Fibroblast of lung (primary cell): ENCODE measurements around the gene SLC4A5.

Experiments used
- EZH2 ChIP-seq: IDR thresholded peaks from 2 replicates; pipeline ENCODE4 v1.5.1; 2012; ENCODE audit warnings: low read length, control low read depth, mild to moderate bottlenecking; ENCODE audit errors: missing control alignments
- TF ChIP-seq, protein P1 (sequence below), 2 donors: IDR thresholded peaks in 1 of 2; conservative IDR thresholded peaks in 1 of 2; 1 replicate in 1 of 2; 2 replicates in 1 of 2; pipeline ENCODE4 v1.5.1; 2011 to 2012; ENCODE audit warnings: low read length in 2 of 2, control low read depth in 1 of 2, inconsistent platforms in 1 of 2, low read depth in 1 of 2, mild to moderate bottlenecking in 1 of 2

DNA sequence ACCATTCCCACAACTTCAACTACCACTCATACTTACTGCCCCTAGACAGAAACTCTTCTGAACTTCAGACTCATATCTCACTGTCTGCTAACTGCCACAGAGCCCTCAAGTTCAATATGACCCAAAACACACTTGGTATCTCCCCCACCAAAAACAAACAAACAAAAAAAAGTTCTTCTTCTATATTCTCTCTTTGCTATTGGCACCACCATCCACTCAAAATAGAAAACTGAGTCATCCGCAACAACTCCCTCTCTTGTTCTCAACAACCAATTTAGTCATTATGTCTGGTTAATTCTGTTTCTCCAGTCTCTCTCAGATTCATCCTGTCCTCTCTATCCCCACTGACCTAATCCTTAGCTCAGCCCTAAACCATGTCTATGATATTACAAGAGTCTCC, 44.1 kb upstream of the SLC4A5 start:
- TF ChIP-seq, protein P1, sequence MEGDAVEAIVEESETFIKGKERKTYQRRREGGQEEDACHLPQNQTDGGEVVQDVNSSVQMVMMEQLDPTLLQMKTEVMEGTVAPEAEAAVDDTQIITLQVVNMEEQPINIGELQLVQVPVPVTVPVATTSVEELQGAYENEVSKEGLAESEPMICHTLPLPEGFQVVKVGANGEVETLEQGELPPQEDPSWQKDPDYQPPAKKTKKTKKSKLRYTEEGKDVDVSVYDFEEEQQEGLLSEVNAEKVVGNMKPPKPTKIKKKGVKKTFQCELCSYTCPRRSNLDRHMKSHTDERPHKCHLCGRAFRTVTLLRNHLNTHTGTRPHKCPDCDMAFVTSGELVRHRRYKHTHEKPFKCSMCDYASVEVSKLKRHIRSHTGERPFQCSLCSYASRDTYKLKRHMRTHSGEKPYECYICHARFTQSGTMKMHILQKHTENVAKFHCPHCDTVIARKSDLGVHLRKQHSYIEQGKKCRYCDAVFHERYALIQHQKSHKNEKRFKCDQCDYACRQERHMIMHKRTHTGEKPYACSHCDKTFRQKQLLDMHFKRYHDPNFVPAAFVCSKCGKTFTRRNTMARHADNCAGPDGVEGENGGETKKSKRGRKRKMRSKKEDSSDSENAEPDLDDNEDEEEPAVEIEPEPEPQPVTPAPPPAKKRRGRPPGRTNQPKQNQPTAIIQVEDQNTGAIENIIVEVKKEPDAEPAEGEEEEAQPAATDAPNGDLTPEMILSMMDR (conservative IDR thresholded peaks at IDR 0.05 in 1 of 2, IDR thresholded peaks at IDR 0.05 in 1 of 2; ENCODE audit: low read depth in 1 of 2, low read length in 2 of 2): no peak
- no peak for TF ChIP-seq EZH2
